GM18508 (cell line): ENCODE measurements around the gene PLA2G15.

ENCODE experiments used
- ATAC-seq: cut with Tn5 transposase; IDR thresholded peaks from one replicate; pipeline ENCODE4 v1.9.1; 2021; ENCODE audit warnings: moderate number of reproducible peaks; ENCODE audit not compliant: insufficient read depth, unreplicated experiment

PLA2G15 gene

GRCh38 chr16:68244903-68245853 lies at the start of gene PLA2G15:
Gene PLA2G15, plus strand, starts transcription at chr16:68245373. Its CDS starts 54 bp downstream, at chr16:68245427.
- no peak for ATAC-seq

DNA sequence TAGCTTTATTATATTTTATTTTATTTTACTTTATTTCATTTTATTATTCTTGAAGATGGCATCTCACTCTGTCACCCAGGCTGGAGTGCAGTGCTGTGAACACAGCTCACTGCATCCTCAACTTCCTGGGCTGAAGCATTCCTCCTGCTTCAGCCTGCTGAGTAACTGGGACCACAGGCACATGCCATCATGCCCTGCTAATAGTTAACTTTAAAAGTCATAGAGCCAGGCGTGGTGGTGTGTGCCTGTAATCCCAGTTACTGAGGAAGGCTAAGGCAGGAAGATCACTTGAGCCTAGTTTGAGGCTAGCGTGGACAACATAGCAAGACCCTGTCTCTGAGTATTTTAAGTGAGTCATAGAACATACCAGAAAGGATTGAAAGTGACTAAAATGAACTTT lies 47.9 kb upstream of the PLA2G15 start:
- no peak for ATAC-seq

DNA sequence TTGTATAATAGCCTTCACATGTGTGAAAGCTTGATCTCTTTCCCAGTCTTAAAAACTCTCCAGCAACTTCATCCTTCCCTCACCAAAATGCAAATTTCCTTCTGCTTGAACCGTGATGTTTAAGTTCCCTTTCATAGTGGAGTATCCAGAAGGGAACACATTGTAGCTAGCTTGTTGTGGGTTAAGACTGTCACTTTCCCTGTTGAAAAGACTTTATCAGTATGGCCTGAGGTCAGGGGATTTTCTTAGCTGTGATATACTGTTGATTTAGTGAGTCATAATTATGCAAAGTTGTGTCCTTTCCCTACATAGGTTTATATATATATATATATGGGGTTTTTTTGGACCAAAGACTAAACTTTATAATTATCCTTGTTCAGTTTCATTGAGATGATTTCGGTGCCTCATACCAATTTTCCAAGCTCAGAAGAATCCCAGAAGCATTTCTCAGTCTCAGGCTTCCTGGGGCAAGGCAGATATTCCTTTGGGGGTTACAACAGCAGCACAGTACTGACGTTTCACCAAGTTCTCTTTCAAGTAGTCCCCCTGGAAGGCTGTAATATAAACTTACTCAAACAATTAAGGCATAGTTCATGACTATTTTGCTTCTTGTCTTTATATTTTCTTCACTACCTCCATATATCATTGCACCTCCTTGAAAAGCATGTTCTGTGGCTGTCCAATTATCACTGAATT lies 44.9 kb upstream of the PLA2G15 start:
- no peak for ATAC-seq

DNA sequence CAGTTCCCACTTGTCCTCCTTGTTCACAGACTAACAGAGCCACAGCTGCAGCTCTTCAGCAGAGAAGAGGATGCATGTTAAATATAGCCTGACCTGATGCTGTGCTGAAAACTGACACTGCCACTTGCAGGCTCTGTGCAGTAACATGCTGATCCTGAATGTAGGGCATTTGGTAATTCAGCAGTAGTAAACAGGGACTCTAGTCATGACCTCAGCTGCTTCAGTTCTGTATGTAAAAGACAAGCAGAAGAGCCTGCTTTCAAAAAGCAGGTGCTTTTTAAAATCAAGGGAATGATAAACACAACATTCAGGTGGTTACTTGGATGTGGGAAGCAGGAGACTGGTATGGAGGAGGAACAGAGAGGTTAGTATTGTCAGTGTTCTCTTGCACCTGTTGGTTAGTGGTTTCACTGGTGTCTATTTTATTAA lies 43.1 kb upstream of the PLA2G15 start:
- ATAC-seq = no peak

DNA sequence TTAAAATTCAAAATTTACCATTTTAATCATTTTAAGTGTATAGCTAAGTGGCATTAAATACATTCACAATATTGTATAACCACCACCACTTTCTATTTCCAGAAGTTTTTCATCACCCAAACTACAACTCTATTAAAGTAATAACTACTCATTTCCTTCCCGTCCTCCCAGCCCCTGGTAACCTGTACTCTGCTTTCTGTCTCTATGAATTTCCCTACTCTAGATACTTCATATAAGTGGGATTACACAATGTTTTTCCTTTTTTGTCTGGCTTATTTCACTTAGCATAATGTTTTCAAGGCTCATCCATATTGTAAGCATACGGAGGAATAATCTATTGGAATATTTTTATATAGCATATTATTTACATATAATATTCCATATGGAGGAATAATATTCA lies 38.9 kb upstream of the PLA2G15 start:
- no peak for ATAC-seq

DNA sequence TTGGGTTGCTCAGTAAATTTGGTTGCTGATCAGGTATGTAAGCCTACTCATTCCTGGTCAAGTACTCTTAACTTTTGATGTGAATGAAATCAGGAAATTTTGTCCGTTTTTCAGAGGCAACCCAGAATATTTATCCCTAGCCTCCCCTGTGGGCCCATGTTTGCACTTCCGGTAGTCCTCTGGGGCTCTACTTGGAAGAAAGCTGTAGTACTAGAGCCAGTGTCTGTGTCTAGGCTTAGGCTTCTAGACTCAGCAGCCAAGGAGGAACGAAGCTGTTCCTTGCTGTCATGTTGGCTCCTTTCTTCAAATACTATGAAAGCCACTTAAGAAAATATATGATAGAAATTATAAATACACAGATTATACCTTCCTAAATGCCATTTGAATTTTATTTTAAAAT lies 30.4 kb upstream of the PLA2G15 start:
- ATAC-seq = no peak

DNA sequence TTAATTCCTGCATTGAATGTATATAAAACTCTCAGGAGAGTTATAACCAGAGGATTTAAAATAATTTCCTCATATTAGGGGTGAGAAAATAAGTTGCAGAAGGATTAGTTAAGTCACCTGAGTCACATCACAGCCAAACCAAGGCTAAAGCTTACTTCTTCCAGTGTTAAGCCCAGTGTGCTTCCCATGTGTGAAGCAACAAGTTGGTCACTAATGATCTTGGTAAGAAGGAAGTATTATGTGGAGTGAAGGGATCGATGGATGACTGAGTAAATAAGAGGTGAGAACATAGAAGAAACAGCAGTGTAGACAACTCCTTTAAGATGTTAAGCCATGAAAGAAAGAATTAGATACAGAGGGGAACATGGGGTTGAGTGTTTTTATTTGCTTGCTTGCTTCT lies 29.9 kb upstream of the PLA2G15 start:
- ATAC-seq = no peak

GRCh38 chr16:68216240-68216639 lies 28.9 kb upstream of the PLA2G15 start:
- no peak for ATAC-seq

GRCh38 chr16:68217506-68217905 lies 27.7 kb upstream of the PLA2G15 start:
- no peak for ATAC-seq

GRCh38 chr16:68219725-68220351 lies 25.3 kb upstream of the PLA2G15 start:
- ATAC-seq = no peak

GRCh38 chr16:68223072-68223471 lies 22.1 kb upstream of the PLA2G15 start:
- ATAC-seq = no peak

- ATAC-seq = no peak
Measured at GRCh38 chr16:68226116-68226515, 19.1 kb upstream of the PLA2G15 start.

DNA sequence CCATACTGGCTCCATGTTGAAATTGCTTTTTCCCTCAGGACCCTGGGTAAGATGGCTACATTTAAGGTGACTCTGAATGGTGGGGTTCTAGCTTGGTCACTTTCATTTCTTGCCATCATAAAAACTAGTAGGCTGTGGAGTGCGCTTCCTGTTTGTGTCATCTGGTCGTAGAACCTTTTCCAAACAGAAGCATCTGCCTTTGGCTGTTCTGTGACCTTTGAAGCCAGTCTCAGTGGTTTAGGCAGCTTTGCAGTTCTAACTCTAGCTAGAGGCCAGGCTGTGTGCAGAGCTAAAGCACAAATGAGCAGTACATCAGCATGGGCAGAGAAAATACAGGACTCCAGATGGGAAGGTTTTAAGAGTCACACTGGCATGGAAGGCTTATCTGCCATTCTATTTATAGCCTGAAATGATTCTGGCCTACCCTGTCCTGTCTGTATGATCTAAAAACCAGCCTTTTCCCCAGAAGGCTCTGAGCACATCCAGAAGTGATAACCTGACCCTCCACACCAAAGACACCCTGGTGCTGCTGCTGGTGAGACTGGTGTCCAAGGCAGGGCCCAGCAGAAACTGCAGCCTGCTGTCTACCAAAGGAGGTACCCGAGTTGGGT lies 17.9 kb upstream of the PLA2G15 start:
- no peak for ATAC-seq

GRCh38 chr16:68227850-68228553 lies 17.2 kb upstream of the PLA2G15 start:
- no peak for ATAC-seq

GRCh38 chr16:68228652-68229051 lies 16.5 kb upstream of the PLA2G15 start:
- no peak for ATAC-seq

DNA sequence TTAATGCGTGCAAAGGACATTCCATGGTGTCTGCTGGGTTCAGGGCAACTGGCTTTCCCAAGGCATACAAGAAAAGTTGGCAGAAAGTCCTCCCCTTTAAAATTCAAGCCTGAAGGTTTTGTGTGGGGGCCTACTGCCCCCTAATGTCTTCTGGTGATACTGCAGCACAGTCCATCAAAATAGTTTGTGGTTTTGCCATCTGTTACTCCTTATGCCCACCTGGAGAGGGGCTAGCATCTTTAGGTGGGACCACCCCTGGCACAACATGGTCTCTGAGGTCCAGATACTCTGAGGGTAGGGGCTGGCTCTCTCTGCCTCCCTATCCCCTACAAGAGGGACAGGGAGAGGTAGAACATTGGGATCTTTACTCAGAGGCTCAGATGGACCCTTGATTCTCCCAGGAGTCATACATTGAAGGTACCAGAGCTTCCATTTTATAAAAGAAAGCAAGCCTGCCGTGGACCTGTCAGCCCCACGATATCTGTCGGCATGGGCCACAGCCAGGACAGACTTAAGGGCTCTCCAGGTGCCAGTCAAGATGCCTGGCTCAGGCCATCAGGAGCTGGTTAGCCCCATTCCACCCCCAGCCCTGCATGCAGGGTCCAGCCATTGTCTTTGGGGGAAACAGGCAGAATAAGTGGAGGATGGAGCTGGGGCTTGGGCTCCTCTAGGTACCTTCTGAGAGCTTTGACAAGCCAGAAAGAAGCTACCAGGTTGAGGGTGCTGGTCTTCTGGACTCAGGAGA lies 15.6 kb upstream of the PLA2G15 start:
- no peak for ATAC-seq

- ATAC-seq = no peak
Measured at GRCh38 chr16:68230176-68230571, 15.0 kb upstream of the PLA2G15 start.

GRCh38 chr16:68230956-68231355 lies 14.2 kb upstream of the PLA2G15 start:
- no peak for ATAC-seq

DNA sequence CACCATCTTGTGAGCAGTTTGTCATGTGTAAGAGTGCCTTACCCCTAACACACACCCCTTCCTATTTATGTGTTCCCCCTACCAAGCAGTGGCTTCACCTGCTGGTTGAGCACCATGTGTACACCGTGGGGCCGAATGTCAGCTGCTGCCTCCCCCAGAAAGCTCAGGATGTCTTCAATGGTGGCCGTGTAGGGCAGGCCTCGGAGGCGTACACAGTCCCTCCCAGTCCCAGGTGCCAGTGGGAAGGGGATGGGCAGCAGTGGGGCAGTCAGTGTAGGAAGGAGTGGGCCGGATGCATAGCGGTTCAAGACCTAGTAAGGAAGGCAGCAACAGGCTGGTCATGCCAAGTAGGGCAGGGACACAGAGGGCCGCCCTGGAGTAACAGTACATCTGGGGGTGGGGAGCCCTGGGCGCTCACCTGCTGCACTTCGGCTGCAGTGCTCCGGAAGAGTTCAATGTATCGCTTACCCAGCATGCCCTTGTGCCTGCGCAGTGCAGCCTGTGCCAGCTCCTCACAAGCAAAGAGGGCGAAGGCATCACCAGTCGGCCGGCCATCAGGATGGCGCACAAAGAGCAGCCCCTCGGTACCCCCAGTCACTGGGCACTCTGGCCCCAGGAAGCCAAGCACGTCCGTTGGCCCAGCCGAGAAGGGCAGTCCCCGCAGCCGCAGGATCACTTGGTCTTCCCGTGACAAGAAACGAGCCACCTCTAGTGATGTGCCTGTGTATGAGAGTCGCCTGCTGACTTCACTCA lies 13.6 kb upstream of the PLA2G15 start:
- no peak for ATAC-seq
